H1 (cell line): ENCODE results near the gene DPH6. TPM values are rescaled to one million over a fixed set of nuclear protein-coding genes. Genes with fewer than 3 reads are reported as not detected.

Source experiments
- CTCF ChIA-PET: fragments of 300-600 bp; sonication (Branson Sonifier 250); formaldehyde crosslinking; loops from one replicate; lab custom pipeline; 2021; ENCODE audit not compliant: partially characterized antibody; lab: Charles Lee
- POLR2A ChIA-PET: fragments of 300-600 bp; sonication (Branson Sonifier 250); formaldehyde crosslinking; loops from one replicate; lab custom pipeline; 2021; ENCODE audit warnings: inconsistent platforms; ENCODE audit not compliant: partially characterized antibody; lab: Charles Lee
- DNase-seq, 2 experiments: peaks; one replicate each; pipeline versions ENCODE4 v3.0.0 to v3.0.0-alpha.2; 2010 to 2022; ENCODE audit warnings: low spot score in 2 of 2, low read depth in 1 of 2, mixed read lengths in 1 of 2
- FAIRE-seq: peaks from 2 replicates; lab custom pipeline; 2011; peaks lifted over from hg19 to GRCh38; lab: Jason Lieb, UNC
- H2AFZ ChIP-seq: 2 replicates; pipeline ENCODE4 v1.8.1; 2012; ENCODE audit warnings: low read length, inconsistent platforms
- H2AK5ac ChIP-seq: 2 replicates; pipeline ENCODE4 v1.6.1; 2013; ENCODE audit warnings: low read depth, low read length
- H2BK120ac ChIP-seq: replicated peaks from 2 replicates; pipeline ENCODE3; 2013; ENCODE audit warnings: low read depth, low read length, inconsistent platforms
- H2BK12ac ChIP-seq: 2 replicates; pipeline ENCODE4 v1.6.1; 2013; ENCODE audit warnings: low read depth, low read length
- H2BK15ac ChIP-seq: 2 replicates; pipeline ENCODE4 v1.6.1; 2013; ENCODE audit warnings: low read length
- H2BK20ac ChIP-seq: 2 replicates; pipeline ENCODE4 v1.6.1; 2013; ENCODE audit warnings: low read length
- H2BK5ac ChIP-seq: 2 replicates; pipeline ENCODE4 v1.6.1; 2013; ENCODE audit warnings: low read depth, low read length
- H3K14ac ChIP-seq: 2 replicates; pipeline ENCODE4 v1.6.1; 2013; ENCODE audit warnings: inconsistent platforms; ENCODE audit not compliant: insufficient read length
- H3K18ac ChIP-seq: 2 replicates; pipeline ENCODE4 v1.6.1; 2013; ENCODE audit warnings: low read length; ENCODE audit errors: extremely low read depth
- H3K23ac ChIP-seq: 2 replicates; pipeline ENCODE4 v1.6.1; 2013; ENCODE audit warnings: inconsistent platforms; ENCODE audit not compliant: insufficient read length
- H3K23me2 ChIP-seq: 2 replicates; pipeline ENCODE4 v1.6.1; 2013; ENCODE audit warnings: low read depth, low read length
- H3K27ac ChIP-seq: 2 replicates; pipeline ENCODE4 v1.6.1; 2011; ENCODE audit warnings: low read depth, low read length, inconsistent platforms
- H3K27me3 ChIP-seq, 4 experiments: replicated peaks in 1 of 4; 1 replicate in 1 of 4; 2 replicates in 3 of 4; pipeline versions ENCODE4 v1.6.1 to v1.8.1; 2011 to 2013; ENCODE audit warnings: low read length in 3 of 4, mild to moderate bottlenecking in 3 of 4, inconsistent platforms in 2 of 4, mixed read lengths in 2 of 4, moderate library complexity in 1 of 4; ENCODE audit not compliant: control insufficient read depth in 3 of 4, insufficient read depth in 3 of 4; ENCODE audit errors: extremely low read depth in 1 of 4
- H3K36me3 ChIP-seq, 4 experiments: 2 replicates each; pipeline versions ENCODE4 v1.6.1 to v1.8.1; 2011 to 2013; ENCODE audit warnings: mild to moderate bottlenecking in 4 of 4, low read length in 3 of 4, moderate library complexity in 2 of 4, control low read depth in 1 of 4, inconsistent platforms in 1 of 4; ENCODE audit not compliant: insufficient read depth in 4 of 4, control insufficient read depth in 2 of 4
- H3K4ac ChIP-seq: replicated peaks from 2 replicates; pipeline ENCODE3; 2013; ENCODE audit warnings: low read length, low read depth, mixed read lengths, inconsistent platforms; ENCODE audit not compliant: insufficient read length
- H3K4me1 ChIP-seq, 4 experiments: replicated peaks in 1 of 4; 1 replicate in 1 of 4; 2 replicates in 3 of 4; pipeline versions ENCODE4 v1.6.1 to v1.8.1; 2011 to 2013; ENCODE audit warnings: low read length in 3 of 4, inconsistent platforms in 2 of 4, mixed read lengths in 1 of 4; ENCODE audit not compliant: insufficient read depth in 4 of 4, control insufficient read depth in 3 of 4
- H3K4me2 ChIP-seq, 2 experiments: 2 replicates each; pipeline versions ENCODE4 v1.6.1 to v1.8.1; 2011 to 2013; ENCODE audit warnings: low read depth in 2 of 2, low read length in 2 of 2, control low read depth in 1 of 2, inconsistent platforms in 1 of 2, mild to moderate bottlenecking in 1 of 2; ENCODE audit not compliant: insufficient read depth in 1 of 2
- H3K4me3 ChIP-seq, 4 experiments: fragments of 200-600, 300-600 bp in 1 of 4; sonication (generic), shearing (Covaris generic), sonication (Bioruptor Twin) in 1 of 4; 2 replicates each; pipeline versions ENCODE4 v1.5.1 to v1.8.1; 2011 to 2016; ENCODE audit warnings: low read length in 4 of 4, low read depth in 3 of 4, control low read depth in 2 of 4, inconsistent platforms in 2 of 4, mild to moderate bottlenecking in 2 of 4, mixed read lengths in 1 of 4, moderate library complexity in 1 of 4; ENCODE audit not compliant: insufficient read depth in 2 of 4; ENCODE audit errors: extremely low read depth in 1 of 4
- H3K56ac ChIP-seq: replicated peaks from 2 replicates; pipeline ENCODE3; 2013; ENCODE audit warnings: low read depth, mild to moderate bottlenecking, mixed read lengths, low read length, inconsistent platforms; ENCODE audit not compliant: insufficient read length
- H3K79me1 ChIP-seq: 2 replicates; pipeline ENCODE4 v1.6.1; 2013; ENCODE audit warnings: low read depth, low read length, control low read depth
- H3K79me2 ChIP-seq, 2 experiments: 2 replicates each; pipeline versions ENCODE4 v1.6.1 to v1.8.1; 2012 to 2013; ENCODE audit warnings: low read length in 2 of 2, mild to moderate bottlenecking in 2 of 2, inconsistent platforms in 1 of 2; ENCODE audit not compliant: insufficient read depth in 2 of 2, control insufficient read depth in 1 of 2
- H3K9ac ChIP-seq, 4 experiments: replicated peaks in 1 of 4; 1 replicate in 1 of 4; 2 replicates in 3 of 4; pipeline versions ENCODE4 v1.6.1 to v1.8.1; 2011 to 2013; ENCODE audit warnings: low read depth in 3 of 4, low read length in 3 of 4, control low read depth in 2 of 4, mild to moderate bottlenecking in 2 of 4, moderate library complexity in 2 of 4, inconsistent platforms in 1 of 4; ENCODE audit errors: extremely low read depth in 1 of 4
- H3K9me3 ChIP-seq, 2 experiments: 2 replicates each; pipeline versions ENCODE4 v1.6.1 to v1.8.1; 2012 to 2013; ENCODE audit warnings: mild to moderate bottlenecking in 2 of 2, moderate library complexity in 2 of 2, control low read depth in 1 of 2, inconsistent platforms in 1 of 2, low read depth in 1 of 2, low read length in 1 of 2, mixed read lengths in 1 of 2; ENCODE audit not compliant: insufficient read depth in 2 of 2
- H4K20me1 ChIP-seq, 2 experiments: replicated peaks in 1 of 2; 2 replicates each; pipeline versions ENCODE3 to v1.8.1; 2011 to 2013; ENCODE audit warnings: inconsistent platforms in 2 of 2, low read length in 2 of 2, mild to moderate bottlenecking in 1 of 2; ENCODE audit not compliant: insufficient read depth in 2 of 2, control insufficient read depth in 1 of 2
- H4K5ac ChIP-seq: 2 replicates; pipeline ENCODE4 v1.6.1; 2013; ENCODE audit warnings: low read length, low read depth, mixed read lengths, inconsistent platforms; ENCODE audit not compliant: insufficient read length
- H4K8ac ChIP-seq: 2 replicates; pipeline ENCODE4 v1.8.0; 2013; ENCODE audit warnings: mild to moderate bottlenecking, moderate library complexity, low read length, inconsistent platforms; ENCODE audit not compliant: insufficient read depth; ENCODE audit errors: extremely low read depth
- H4K91ac ChIP-seq: replicated peaks from 2 replicates; pipeline ENCODE3; 2013; ENCODE audit warnings: low read length, mixed read lengths, inconsistent platforms; ENCODE audit not compliant: insufficient read length
- ATF3 ChIP-seq: IDR thresholded peaks from 2 replicates; pipeline ENCODE4 v1.6.1; 2011; ENCODE audit warnings: low read depth, mild to moderate bottlenecking, low read length; ENCODE audit not compliant: insufficient read depth
- BRCA1 ChIP-seq: IDR thresholded peaks from 2 replicates; pipeline ENCODE4 v1.6.1; 2012; ENCODE audit warnings: low read depth, low read length, improper control_type of control experiment
- E2F6 ChIP-seq: IDR thresholded peaks from 2 replicates; pipeline ENCODE4 v1.6.1; 2012; ENCODE audit warnings: inconsistent platforms
- JUN ChIP-seq: IDR thresholded peaks from 2 replicates; pipeline ENCODE4 v1.6.1; 2011; ENCODE audit warnings: low read depth, mild to moderate bottlenecking, improper control_type of control experiment, low read length
- KDM5A ChIP-seq: fragments of 200-600 bp; IDR thresholded peaks from 2 replicates; pipeline ENCODE4 v1.7.1; 2012; ENCODE audit warnings: mild to moderate bottlenecking, low read length, inconsistent platforms, mixed read lengths
- MAX ChIP-seq: IDR thresholded peaks from 2 replicates; pipeline ENCODE4 v1.6.1; 2012; ENCODE audit warnings: inconsistent platforms
- NRF1 ChIP-seq: IDR thresholded peaks from 2 replicates; pipeline ENCODE4 v1.6.1; 2011; ENCODE audit warnings: mild to moderate bottlenecking, low read depth, low read length, improper control_type of control experiment
- POLR2A ChIP-seq, 2 experiments: IDR thresholded peaks; 1 replicate in 1 of 2; 2 replicates in 1 of 2; pipeline ENCODE4 v1.6.1; 2011; ENCODE audit warnings: low read depth in 2 of 2, low read length in 2 of 2, mild to moderate bottlenecking in 2 of 2; ENCODE audit errors: control extremely low read depth in 1 of 2
- RAD21 ChIP-seq, 2 experiments: IDR thresholded peaks in 1 of 2; conservative IDR thresholded peaks in 1 of 2; 2 replicates each; pipeline ENCODE4 v1.6.1; 2011; ENCODE audit warnings: low read depth in 2 of 2, low read length in 2 of 2, improper control_type of control experiment in 1 of 2, inconsistent platforms in 1 of 2, mild to moderate bottlenecking in 1 of 2, moderate library complexity in 1 of 2
- RNF2 ChIP-seq: fragments of 200-900, 300-1000 bp; sonication (generic); IDR thresholded peaks from 2 replicates; pipeline ENCODE4 v1.7.1; 2016; ENCODE audit warnings: borderline replicate concordance, low read depth, mild to moderate bottlenecking, antibody characterized with exemption, low read length; ENCODE audit not compliant: poor library complexity, severe bottlenecking; ENCODE audit errors: missing control alignments
- SP1 ChIP-seq: IDR thresholded peaks from 2 replicates; pipeline ENCODE4 v1.6.1; 2011; ENCODE audit warnings: low read depth, low read length
- SP2 ChIP-seq: IDR thresholded peaks from 2 replicates; pipeline ENCODE4 v1.6.1; 2012; ENCODE audit warnings: mild to moderate bottlenecking, low read length, inconsistent platforms
- SRF ChIP-seq: IDR thresholded peaks from 2 replicates; pipeline ENCODE4 v1.6.1; 2011; ENCODE audit warnings: mild to moderate bottlenecking, low read depth, low read length, moderate library complexity
- YY1 ChIP-seq: IDR thresholded peaks from 2 replicates; pipeline ENCODE4 v1.6.1; 2011; ENCODE audit warnings: low read depth, mild to moderate bottlenecking, low read length
- polyA plus RNA-seq, 7 experiments: library from polyadenylated mRNA; depleted of rRNA in 3 of 7; stranded (reverse) in 5 of 7; unstranded in 2 of 7; fragments of >200 nt in 5 of 7; fragments of 200-250 nt in 2 of 7; gene quantifications; 1 replicate in 5 of 7; 2 replicates in 1 of 7; 4 replicates in 1 of 7; pipeline versions ENCODE4 v1.2.1 to v1.2.3, GENCODE V29; 2011 to 2013; ENCODE audit warnings: missing spikeins in 2 of 7, mixed read lengths in 2 of 7
- total RNA-seq: library from RNA; stranded (reverse); fragmentation: NEBNext Ultra II Directional; extraction: Animal tissue kit (Norgen Biotek cat#: 25700); gene quantifications from 2 replicates; pipeline ENCODE4 v1.2.1, GENCODE V29; 2021

The DPH6 gene
- total and polyA plus RNA-seq, 2 of the 8 experiments (the other 6 are each of a cell fraction or from before 2014, with no cell fraction given), result 21.6 to 30.5 TPM

- no peak overlapping the region for H3K23ac ChIP-seq
- H3K18ac ChIP-seq, result no peak overlapping the region
- no peak for FAIRE-seq
- H2BK15ac ChIP-seq, result no peak overlapping the region
- no peak overlapping the region for H4K5ac ChIP-seq
- no peaks in the 10 kb centered on the region for H3K79me1 ChIP-seq
- H3K36me3 ChIP-seq, result no peaks in the 10 kb centered on the region
- no peak overlapping the region for H3K4me2 ChIP-seq
- H3K9me3 ChIP-seq, result no peaks in the 10 kb centered on the region
- no peak overlapping the region for H3K27ac ChIP-seq
- no peak overlapping the region for H3K9ac ChIP-seq
- no peaks in the 10 kb centered on the region for H3K27me3 ChIP-seq
- H3K79me2 ChIP-seq, result no peaks in the 10 kb centered on the region
- H4K91ac ChIP-seq, result no peak overlapping the region
- H2BK12ac ChIP-seq, result no peak overlapping the region
- no peak overlapping the region for H2AK5ac ChIP-seq
- ChIA-PET POLR2A (interaction anchor here (0.6 kb wide), 1 partner anchor 1098 kb away, joined by 3 read pairs; no protein-coding TSS in a partner anchor), CTCF (no interaction called here)
- no peak overlapping the region for H2AFZ ChIP-seq
- no peak overlapping the region for H3K4me3 ChIP-seq
- H3K23me2 ChIP-seq, result no peaks in the 10 kb centered on the region
- H3K4ac ChIP-seq, result no peak overlapping the region
- DNase-seq, result no peak
- H3K56ac ChIP-seq, result no peak overlapping the region
- H2BK5ac ChIP-seq, result no peak overlapping the region
- H3K14ac ChIP-seq, result no peak overlapping the region
- no peak overlapping the region for H2BK20ac ChIP-seq
- H4K20me1 ChIP-seq, result no peaks in the 10 kb centered on the region
- no peak overlapping the region for H4K8ac ChIP-seq
- no peaks in the 10 kb centered on the region for H3K4me1 ChIP-seq
- H2BK120ac ChIP-seq, result no peak overlapping the region
- TF ChIP-seq RAD21 (IDR thresholded peaks at IDR 0.05 in 1 of 2, conservative IDR thresholded peaks at IDR 0.05 in 1 of 2; ENCODE audit: low read depth in 2 of 2, low read length in 2 of 2) (no peak), POLR2A (IDR thresholded peaks at IDR 0.05; ENCODE audit: control extremely low read depth in 1 of 2, low read depth in 2 of 2, low read length in 2 of 2) (no peak), YY1 (no peak), RNF2 (no peak), KDM5A (no peak), E2F6 (no peak), NRF1 (no peak), SRF (no peak), BRCA1 (no peak), MAX (no peak), ATF3 (no peak), JUN (no peak), SP1 (no peak), SP2 (no peak)
Observed at GRCh38 chr15:35323141-35323540, 222.8 kb downstream of the DPH6 start.
